C4-2B (cell line): ENCODE measurements around the gene BMF.

Experiments used
- ZFX ChIP-seq: fragments of 450-650 bp; IDR thresholded peaks from 2 replicates; pipeline ENCODE4 v1.6.1; 2017
- TF ChIP-seq, protein P1 (sequence below): fragments of 450-650 bp; conservative IDR thresholded peaks from 2 replicates; pipeline ENCODE4 v1.5.1; 2017; ENCODE audit warnings: mild to moderate bottlenecking

DNA sequence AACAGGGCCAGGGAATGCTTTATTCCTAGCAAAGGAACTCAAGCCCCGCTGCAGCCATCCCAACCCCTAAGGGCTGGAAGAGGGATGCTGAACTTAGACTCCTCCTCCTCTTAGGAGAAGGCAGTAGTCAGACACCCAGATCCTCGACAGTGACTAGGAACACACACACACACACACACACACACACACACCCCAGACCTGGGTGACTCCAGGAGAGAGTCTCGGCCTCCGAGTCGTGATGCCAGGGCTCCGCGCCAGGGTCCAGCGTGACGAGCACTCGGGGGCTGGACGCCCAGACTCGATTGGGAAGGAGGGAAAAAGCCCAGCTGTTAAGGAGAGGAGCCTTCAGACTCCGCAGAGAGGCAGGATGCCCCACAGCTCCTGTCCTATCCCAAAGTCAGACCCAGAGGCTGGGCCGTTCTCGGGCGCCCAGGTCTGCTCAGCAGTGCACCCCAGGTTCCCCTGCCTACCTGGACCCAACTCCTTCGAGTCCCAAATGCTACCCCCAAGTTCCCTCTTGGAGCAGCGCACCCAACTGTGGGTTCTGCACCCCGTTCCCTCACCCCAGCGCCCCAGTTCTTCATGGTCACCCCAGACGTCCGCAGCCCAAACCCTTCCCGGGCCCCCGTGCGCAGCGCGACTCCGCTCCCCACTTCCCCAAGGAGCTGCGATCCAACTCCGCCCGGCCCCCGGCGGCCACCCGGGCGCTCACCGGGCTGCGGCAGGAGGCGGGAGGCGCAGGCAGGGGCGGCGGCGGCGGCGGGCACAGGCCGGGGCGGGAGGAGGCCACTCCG lies 421 bp downstream of the BMF start:
- TF ChIP-seq ZFX = no peak
- TF ChIP-seq, protein P1, sequence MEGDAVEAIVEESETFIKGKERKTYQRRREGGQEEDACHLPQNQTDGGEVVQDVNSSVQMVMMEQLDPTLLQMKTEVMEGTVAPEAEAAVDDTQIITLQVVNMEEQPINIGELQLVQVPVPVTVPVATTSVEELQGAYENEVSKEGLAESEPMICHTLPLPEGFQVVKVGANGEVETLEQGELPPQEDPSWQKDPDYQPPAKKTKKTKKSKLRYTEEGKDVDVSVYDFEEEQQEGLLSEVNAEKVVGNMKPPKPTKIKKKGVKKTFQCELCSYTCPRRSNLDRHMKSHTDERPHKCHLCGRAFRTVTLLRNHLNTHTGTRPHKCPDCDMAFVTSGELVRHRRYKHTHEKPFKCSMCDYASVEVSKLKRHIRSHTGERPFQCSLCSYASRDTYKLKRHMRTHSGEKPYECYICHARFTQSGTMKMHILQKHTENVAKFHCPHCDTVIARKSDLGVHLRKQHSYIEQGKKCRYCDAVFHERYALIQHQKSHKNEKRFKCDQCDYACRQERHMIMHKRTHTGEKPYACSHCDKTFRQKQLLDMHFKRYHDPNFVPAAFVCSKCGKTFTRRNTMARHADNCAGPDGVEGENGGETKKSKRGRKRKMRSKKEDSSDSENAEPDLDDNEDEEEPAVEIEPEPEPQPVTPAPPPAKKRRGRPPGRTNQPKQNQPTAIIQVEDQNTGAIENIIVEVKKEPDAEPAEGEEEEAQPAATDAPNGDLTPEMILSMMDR = no peak
